ENCODE measurements around the gene PHC3.
"Not testable (repeated sequence)": the region's sequence is repeated elsewhere in the genome, so short reads cannot be mapped to it uniquely, and the experiment has no call there.

Gene PHC3

GRCh38 chr3:170180908-170181885 is at the start of gene PHC3:
PHC3 (minus strand) TSS chr3:170181733; CDS start chr3:170181715, 18 bp downstream.
- DNase-seq (ENCODE audit: low read depth in 2 of 2) = peak; percentile 87 to 89

- DNase-seq (ENCODE audit: low read depth in 2 of 2) = no peak
Measured at GRCh38 chr3:170228093-170228766, 46.7 kb upstream of the PHC3 start.

GRCh38 chr3:170226426-170226960 is 45.0 kb upstream of the PHC3 start:
- no peak for DNase-seq (ENCODE audit: low read depth in 2 of 2)

- no peak for DNase-seq (ENCODE audit: low read depth in 2 of 2)
Measured at GRCh38 chr3:170225166-170225565, 43.6 kb upstream of the PHC3 start.

- peak; percentile 22 to 24 for DNase-seq (ENCODE audit: low read depth in 2 of 2)
Measured at GRCh38 chr3:170222647-170223541, 41.4 kb upstream of the PHC3 start.

- peak; percentile 66 to 67 for DNase-seq (ENCODE audit: low read depth in 2 of 2)
Measured at GRCh38 chr3:170221924-170222646, 40.6 kb upstream of the PHC3 start, which contains the start of gene PRKCI. PRKCI (plus strand) TSS chr3:170222424; CDS start chr3:170222670, 246 bp downstream.

- DNase-seq (ENCODE audit: low read depth in 2 of 2) = no peak
Measured at GRCh38 chr3:170220871-170221270, 39.3 kb upstream of the PHC3 start.

GRCh38 chr3:170219850-170220249 is 38.3 kb upstream of the PHC3 start:
- DNase-seq (ENCODE audit: low read depth in 2 of 2) = no peak

GRCh38 chr3:170211668-170212067 is 30.1 kb upstream of the PHC3 start:
- no peak for DNase-seq (ENCODE audit: low read depth in 2 of 2)

GRCh38 chr3:170207717-170208116 is 26.2 kb upstream of the PHC3 start:
- no peak for DNase-seq (ENCODE audit: low read depth in 2 of 2)

- DNase-seq (ENCODE audit: low read depth in 2 of 2) = not testable (repeated sequence)
Measured at GRCh38 chr3:170206164-170206762, 24.7 kb upstream of the PHC3 start.

- no peak for DNase-seq (ENCODE audit: low read depth in 2 of 2)
Measured at GRCh38 chr3:170205302-170205701, 23.8 kb upstream of the PHC3 start.

- DNase-seq (ENCODE audit: low read depth in 2 of 2) = no peak
Measured at GRCh38 chr3:170204509-170204908, 23.0 kb upstream of the PHC3 start.

- DNase-seq (ENCODE audit: low read depth in 2 of 2) = no peak
Measured at GRCh38 chr3:170204023-170204472, 22.5 kb upstream of the PHC3 start.

- no peak for DNase-seq (ENCODE audit: low read depth in 2 of 2)
Measured at GRCh38 chr3:170203457-170203856, 21.9 kb upstream of the PHC3 start.

GRCh38 chr3:170201527-170201926 is 20.0 kb upstream of the PHC3 start:
- no peak for DNase-seq (ENCODE audit: low read depth in 2 of 2)

- no peak for DNase-seq (ENCODE audit: low read depth in 2 of 2)
Measured at GRCh38 chr3:170200987-170201386, 19.5 kb upstream of the PHC3 start.

GRCh38 chr3:170196833-170197232 is 15.3 kb upstream of the PHC3 start:
- DNase-seq (ENCODE audit: low read depth in 2 of 2) = no peak

GRCh38 chr3:170195759-170196158 is 14.2 kb upstream of the PHC3 start:
- not testable (repeated sequence) for DNase-seq (ENCODE audit: low read depth in 2 of 2)
